GM23338 (cell line): ENCODE measurements around the gene STN1. TPM values are rescaled to one million over a fixed set of nuclear protein-coding genes. Genes with fewer than 3 reads are reported as not detected.

Experiments used
- ATAC-seq: fragments of 200-7000 bp; cut with Tn5 transposase; 3 replicates; pipeline ENCODE4 v1.9.1; 2020
- DNase-seq: peaks from one replicate; pipeline ENCODE4 v3.0.0-alpha.2; 2015; ENCODE audit warnings: low spot score
- H2AFZ ChIP-seq: fragments of 200-600 bp; sonication (generic); 2 replicates; pipeline ENCODE4 v1.8.0; 2016; ENCODE audit warnings: antibody characterized with exemption, mild to moderate bottlenecking, moderate library complexity
- H3F3A ChIP-seq: fragments of 200-600 bp; sonication (generic); replicated peaks from 2 replicates; pipeline ENCODE4 v1.8.0; 2017; ENCODE audit warnings: antibody characterized with exemption, mixed run types, low read depth
- H3K27ac ChIP-seq: fragments of 200-600 bp; sonication (generic); 2 replicates; pipeline ENCODE4 v1.6.1; 2016; ENCODE audit warnings: low read depth
- H3K27me3 ChIP-seq: fragments of 200-600 bp; sonication (generic); 2 replicates; pipeline ENCODE4 v1.8.0; 2016; ENCODE audit warnings: mild to moderate bottlenecking, mixed run types, moderate library complexity; ENCODE audit not compliant: insufficient read depth
- H3K36me3 ChIP-seq: fragments of 200-600 bp; sonication (generic); 2 replicates; pipeline ENCODE4 v1.8.0; 2016; ENCODE audit warnings: mild to moderate bottlenecking; ENCODE audit not compliant: insufficient read depth
- H3K4me1 ChIP-seq: fragments of 200-600 bp; sonication (generic); 2 replicates; pipeline ENCODE4 v1.8.0; 2016; ENCODE audit warnings: mild to moderate bottlenecking, moderate library complexity; ENCODE audit not compliant: insufficient read depth
- H3K4me2 ChIP-seq: fragments of 200-600 bp; sonication (generic); 2 replicates; pipeline ENCODE4 v1.7.1; 2017; ENCODE audit warnings: mixed run types
- H3K4me3 ChIP-seq: fragments of 200-600 bp; sonication (generic); 2 replicates; pipeline ENCODE4 v1.6.1; 2016; ENCODE audit warnings: mixed run types
- H3K79me2 ChIP-seq: fragments of 200-600 bp; sonication (generic); replicated peaks from 2 replicates; pipeline ENCODE4 v1.8.0; 2017; ENCODE audit warnings: mild to moderate bottlenecking; ENCODE audit not compliant: insufficient read depth
- H3K9me2 ChIP-seq: fragments of 200-600 bp; sonication (generic); 2 replicates; pipeline ENCODE4 v1.8.0; 2017; ENCODE audit not compliant: insufficient read depth
- H4K20me1 ChIP-seq: fragments of 200-600 bp; sonication (generic); replicated peaks from 2 replicates; pipeline ENCODE4 v1.8.0; 2017; ENCODE audit warnings: mild to moderate bottlenecking; ENCODE audit not compliant: insufficient read depth
- H3K27ac Mint-ChIP-seq: 2 replicates; pipeline ENCODE4 v1.8.0; 2020; ENCODE audit warnings: inconsistent platforms, mild to moderate bottlenecking, moderate library complexity, mixed read lengths
- H3K27me3 Mint-ChIP-seq: 3 replicates; pipeline ENCODE4 v1.8.0; 2022; ENCODE audit warnings: low read depth, mild to moderate bottlenecking, moderate library complexity, mixed read lengths, inconsistent platforms; ENCODE audit not compliant: insufficient read depth, poor library complexity
- H3K36me3 Mint-ChIP-seq: 3 replicates; pipeline ENCODE4 v1.8.0; 2021; ENCODE audit warnings: low read depth, mild to moderate bottlenecking, inconsistent platforms, moderate library complexity, mixed read lengths
- H3K4me1 Mint-ChIP-seq: 3 replicates; pipeline ENCODE4 v1.8.0; 2020; ENCODE audit warnings: mild to moderate bottlenecking, inconsistent platforms, mixed read lengths
- H3K4me3 Mint-ChIP-seq: 3 replicates; pipeline ENCODE4 v1.8.0; 2021; ENCODE audit warnings: moderate library complexity, mild to moderate bottlenecking, inconsistent platforms, mixed read lengths
- H3K9me3 Mint-ChIP-seq: 3 replicates; pipeline ENCODE4 v1.8.0; 2020; ENCODE audit warnings: moderate library complexity, mild to moderate bottlenecking, inconsistent platforms, mixed read lengths
- CREB1 ChIP-seq: fragments of 250-450 bp; sonication (Bioruptor Pico); IDR thresholded peaks from 2 replicates; pipeline ENCODE4 v1.5.0; 2020; ENCODE audit warnings: low read depth, mild to moderate bottlenecking, moderate library complexity
- CTCF ChIP-seq, 2 experiments: fragments of 200-600 bp in 1 of 2; sonication (generic) in 1 of 2; conservative IDR thresholded peaks; 2 replicates each; pipeline versions ENCODE4 v1.5.1 to v1.6.1; 2016 to 2017; ENCODE audit warnings: antibody characterized with exemption in 2 of 2, low read depth in 2 of 2, mild to moderate bottlenecking in 2 of 2, moderate library complexity in 1 of 2
- EZH2 ChIP-seq: fragments of 200-600 bp; sonication (generic); IDR thresholded peaks from one replicate; pipeline ENCODE4 v1.8.0; 2017; ENCODE audit warnings: antibody characterized with exemption, mild to moderate bottlenecking, low read depth; ENCODE audit not compliant: unreplicated experiment
- EZH2phosphoT487 ChIP-seq: fragments of 200-600 bp; sonication (generic); IDR thresholded peaks from one replicate; pipeline ENCODE4 v1.8.1; 2018; ENCODE audit warnings: antibody characterized with exemption; ENCODE audit not compliant: unreplicated experiment
- JUNB ChIP-seq: IDR thresholded peaks from one replicate; pipeline ENCODE4 v1.6.1; 2016; ENCODE audit warnings: antibody characterized with exemption; ENCODE audit not compliant: unreplicated experiment
- ZNF462 ChIP-seq: fragments of 250-450 bp; sonication (Bioruptor Pico); IDR thresholded peaks from 2 replicates; pipeline ENCODE4 v1.5.0; 2020; ENCODE audit warnings: mild to moderate bottlenecking, moderate library complexity
- polyA plus RNA-seq: library from polyadenylated mRNA; unstranded; fragments of >200 nt; fragmentation: Nextera tagmentation; extraction: Ambion mirVana; gene quantifications from 2 replicates; pipeline ENCODE4 v1.2.1, GENCODE V29; 2016
- total RNA-seq: library from RNA; depleted of rRNA; stranded (reverse); fragments of >200 nt; shearing (Covaris generic); gene quantifications from 2 replicates; pipeline ENCODE4 v1.2.3, GENCODE V29; 2014

The STN1 gene
- total and polyA plus RNA-seq, 2 experiments from 2014 or later = 7.2 to 11.3 TPM

- Histone ChIP-seq H3K4me3 (no peak overlapping the region), H4K20me1 (peaks cover 9% of the 10 kb centered on the region; the same call in 1 of the 2 replicates), H3K9me2 (no peaks in the 10 kb centered on the region), H3K4me1 (peaks cover 23% of the 10 kb centered on the region), H2AFZ (no peak overlapping the region), H3K4me2 (no peak overlapping the region), H3K36me3 (no peaks in the 10 kb centered on the region), H3K27me3 (peaks cover 17% of the 10 kb centered on the region), H3F3A (no peaks in the 10 kb centered on the region; the same call in 1 of the 2 replicates), H3K27ac (no peak overlapping the region), H3K79me2 (no peaks in the 10 kb centered on the region)
- Mint-ChIP-seq H3K27me3 (peaks cover 22% of the 10 kb centered on the region), H3K9me3 (no peaks in the 10 kb centered on the region), H3K36me3 (no peaks in the 10 kb centered on the region), H3K4me1 (peaks cover 35% of the 10 kb centered on the region), H3K4me3 (no peak overlapping the region), H3K27ac (no peak overlapping the region)
- no peak for DNase-seq
- no peak for ATAC-seq
- TF ChIP-seq EZH2 (no peak), ZNF462 (CRISPR knock-in tag) (no peak), EZH2phosphoT487 (no peak), CTCF (conservative IDR thresholded peaks at IDR 0.05; ENCODE audit: low read depth in 2 of 2) (no peak), JUNB (no peak), CREB1 (no peak)
These were observed 68.6 kb downstream of the STN1 start for GRCh38 chr10:103849212-103849877.
